Eye (tissue), 1 donor: ENCODE measurements around the gene RTF2.
"Not testable (repeated sequence)": the region's sequence is repeated elsewhere in the genome, so short reads cannot be mapped to it uniquely, and the experiment has no call there.

Source experiments
- DNase-seq: peaks from one replicate; pipeline ENCODE4 v3.0.0-alpha.2; 2015

The RTF2 gene

DNA sequence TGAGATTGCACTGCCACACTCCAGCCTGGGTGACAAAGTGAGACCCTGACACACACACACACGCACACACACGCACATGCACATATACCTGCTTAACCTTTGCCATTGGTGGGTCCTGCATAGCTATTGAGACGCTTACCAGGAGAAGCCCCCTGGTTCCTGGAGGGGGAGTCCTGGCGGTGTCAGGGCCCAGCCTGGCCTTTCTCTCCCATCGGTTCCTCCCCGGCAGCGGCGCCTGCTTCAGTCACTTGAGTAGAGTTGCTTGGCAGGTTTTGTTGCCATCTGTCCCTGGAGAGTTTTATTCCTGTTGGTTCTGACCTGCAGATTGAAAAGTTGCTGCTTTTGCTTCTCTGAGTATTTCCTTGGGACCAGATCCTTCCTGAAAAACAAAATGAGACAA is 35.5 kb downstream of the RTF2 start:
- no peak for DNase-seq

GRCh38 chr20:56504373-56505005 is 36.1 kb downstream of the RTF2 start:
- DNase-seq = no peak

DNA sequence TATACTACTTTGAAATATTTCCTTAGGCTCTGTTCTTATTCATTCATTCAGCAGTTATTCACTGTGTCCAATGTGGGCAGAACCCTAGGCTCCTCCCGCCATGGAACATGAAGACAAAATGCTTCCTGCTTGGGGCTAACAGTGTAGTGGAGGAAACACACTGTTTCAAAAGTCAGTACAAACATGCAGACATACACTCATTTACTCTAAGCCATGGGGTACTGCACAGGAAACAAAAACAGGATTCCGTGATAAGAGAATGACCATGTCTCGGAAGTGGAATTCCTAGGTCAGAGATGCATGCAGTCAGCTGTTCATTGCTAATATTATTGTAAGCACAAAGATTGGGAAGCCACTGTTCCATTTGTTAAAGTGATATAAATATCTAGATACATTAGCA is 37.7 kb downstream of the RTF2 start:
- no peak for DNase-seq

GRCh38 chr20:56511926-56512325 is 43.5 kb downstream of the RTF2 start:
- DNase-seq = no peak

GRCh38 chr20:56513161-56514150 is 45.0 kb downstream of the RTF2 start:
- peak; percentile 47 for DNase-seq

GRCh38 chr20:56516631-56517030 is 48.2 kb downstream of the RTF2 start:
- DNase-seq = no peak

- DNase-seq = no peak
Measured at GRCh38 chr20:56517211-56517610, 48.8 kb downstream of the RTF2 start.

GRCh38 chr20:56517641-56518040 is 49.2 kb downstream of the RTF2 start:
- no peak for DNase-seq

DNA sequence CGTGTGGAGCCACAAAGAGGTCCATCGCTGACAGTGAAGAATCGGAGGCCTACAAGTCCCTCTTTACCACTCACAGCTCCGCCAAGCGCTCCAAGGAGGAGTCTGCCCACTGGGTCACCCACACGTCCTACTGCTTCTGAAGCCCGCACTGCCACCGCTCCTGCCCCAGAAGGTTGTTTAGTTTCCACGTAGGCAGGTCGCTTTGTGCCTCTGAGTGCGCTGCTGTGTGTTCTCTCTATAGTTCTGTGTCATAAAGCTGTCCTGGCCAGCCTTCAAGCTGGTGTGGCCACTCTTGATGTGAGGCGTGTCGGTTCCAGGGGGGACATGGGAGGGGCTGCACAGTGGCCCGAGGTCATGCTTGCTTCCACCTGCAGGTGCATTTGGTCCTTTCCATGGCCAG is 49.7 kb downstream of the RTF2 start:
- no peak for DNase-seq

GRCh38 chr20:56518721-56519398 is 50.4 kb downstream of the RTF2 start:
- DNase-seq = no peak

- no peak for DNase-seq
Measured at GRCh38 chr20:56519551-56519950, 51.1 kb downstream of the RTF2 start.

DNA sequence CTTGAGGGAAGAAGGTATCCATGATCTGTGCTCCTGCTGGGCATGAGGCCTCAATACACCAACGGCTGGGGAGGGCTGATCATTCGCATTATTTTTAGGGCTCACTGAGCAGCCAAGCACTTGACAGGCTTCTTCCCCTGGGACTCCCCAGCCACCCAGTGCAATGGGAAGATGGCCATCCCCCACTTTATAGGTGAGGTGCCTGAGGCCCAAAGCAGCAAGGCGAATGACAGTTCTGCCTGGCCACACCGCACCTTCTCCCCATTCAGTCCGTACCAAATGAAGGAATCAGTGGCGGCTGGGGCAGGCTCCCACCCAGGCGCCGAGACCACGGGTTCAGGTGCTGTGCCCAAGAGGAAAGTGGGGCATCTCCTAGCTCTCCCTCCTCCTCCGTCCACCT is 51.8 kb downstream of the RTF2 start:
- DNase-seq = no peak

DNA sequence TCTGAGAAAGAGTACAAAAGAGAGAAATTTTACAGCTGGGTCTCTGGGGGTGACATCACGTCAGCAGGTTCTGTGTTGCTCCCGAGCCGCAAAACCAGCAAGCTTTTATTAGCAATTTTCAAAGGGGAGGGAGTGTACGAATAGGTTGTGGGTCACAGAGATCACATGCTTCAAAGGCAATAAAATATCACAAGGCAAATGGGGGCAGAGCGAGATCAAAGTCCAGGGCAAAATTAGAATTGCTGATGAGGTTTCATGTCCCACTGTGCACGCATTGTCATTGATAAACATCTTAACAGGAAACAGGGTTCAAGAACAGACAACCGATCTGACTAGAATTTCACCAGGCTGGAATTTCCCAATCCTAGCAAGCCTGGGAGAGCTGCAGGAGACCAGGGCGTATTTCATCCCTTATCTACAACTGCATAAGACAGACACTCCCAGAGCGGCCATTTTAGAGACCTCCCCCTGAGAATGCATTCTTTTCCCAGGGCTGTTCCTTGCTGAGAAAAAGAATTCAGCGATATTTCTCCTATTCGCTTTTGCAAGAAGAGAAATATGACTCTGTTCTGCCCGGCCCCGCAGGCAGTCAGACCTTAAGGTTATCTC is 52.4 kb downstream of the RTF2 start:
- not testable (repeated sequence) for DNase-seq

DNA sequence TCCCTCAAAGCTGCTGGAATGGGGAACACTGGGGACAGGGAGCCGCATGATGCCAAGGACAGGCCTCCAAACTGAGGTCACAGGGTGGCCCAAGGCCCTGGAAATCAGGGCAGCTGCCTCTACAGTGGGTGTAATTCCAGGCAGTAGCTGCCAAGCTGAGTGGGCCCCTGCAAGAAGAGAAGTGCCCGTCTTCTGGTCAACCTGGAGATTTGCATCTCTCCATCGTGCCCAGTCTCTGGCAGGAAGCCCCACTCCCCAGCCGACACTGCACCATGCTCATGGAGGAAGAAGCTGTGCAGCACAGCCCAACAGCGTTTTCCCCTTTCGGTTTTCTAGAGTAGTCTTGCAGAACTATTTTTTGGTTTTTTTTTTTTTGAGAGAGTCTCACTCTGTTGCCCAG is 53.9 kb downstream of the RTF2 start:
- DNase-seq = no peak

DNA sequence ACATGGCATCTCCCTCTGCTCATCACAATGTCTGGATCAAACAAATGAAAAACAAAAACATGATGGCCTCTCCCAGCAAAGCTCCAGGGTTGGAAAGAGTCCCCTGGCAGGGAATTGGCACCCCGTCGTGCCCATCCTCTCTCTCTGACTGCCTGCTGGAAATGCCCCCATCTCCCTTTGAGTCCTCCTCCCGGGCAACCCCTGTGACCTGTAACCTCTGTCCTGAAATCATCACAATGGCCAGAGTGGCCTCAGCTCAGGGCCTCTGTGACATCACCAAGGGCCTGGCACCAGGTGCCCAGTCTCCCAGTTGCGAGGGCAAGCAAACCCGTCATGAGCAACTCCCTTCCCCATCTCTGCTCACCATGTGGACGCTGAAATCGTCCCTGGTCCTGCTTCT is 56.0 kb downstream of the RTF2 start, which contains the start of gene FAM209A:
Gene FAM209A, plus strand, starts transcription at position 301 of the 400 bp plus-strand sequence. Its CDS starts 65 bp downstream, at position 366.
- not testable (repeated sequence) for DNase-seq

- no peak for DNase-seq
Measured at GRCh38 chr20:56527521-56527920, 59.1 kb downstream of the RTF2 start.

DNA sequence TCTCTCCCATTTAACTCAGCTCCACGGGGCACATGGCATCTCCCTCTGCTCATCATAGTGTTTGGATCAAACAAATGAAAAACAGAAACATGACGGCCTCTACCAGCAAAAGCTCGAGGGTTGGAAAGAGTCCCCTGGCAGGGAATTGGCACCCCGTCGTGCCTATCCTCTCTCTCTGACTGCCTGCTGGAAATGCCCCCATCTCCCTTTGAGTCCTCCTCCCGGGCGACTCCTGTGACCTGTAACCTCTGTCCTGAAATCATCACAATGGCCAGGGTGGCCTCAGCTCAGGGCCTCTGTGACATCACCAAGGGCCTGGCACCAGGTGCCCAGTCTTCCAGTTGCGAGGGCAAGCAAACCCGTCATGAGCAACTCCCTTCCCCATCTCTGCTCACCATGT is 64.5 kb downstream of the RTF2 start, which contains the start of gene FAM209B:
Gene FAM209B, plus strand, starts transcription at position 301 of the 400 bp plus-strand sequence. Its CDS starts 96 bp downstream, at position 397.
- not testable (repeated sequence) for DNase-seq

DNA sequence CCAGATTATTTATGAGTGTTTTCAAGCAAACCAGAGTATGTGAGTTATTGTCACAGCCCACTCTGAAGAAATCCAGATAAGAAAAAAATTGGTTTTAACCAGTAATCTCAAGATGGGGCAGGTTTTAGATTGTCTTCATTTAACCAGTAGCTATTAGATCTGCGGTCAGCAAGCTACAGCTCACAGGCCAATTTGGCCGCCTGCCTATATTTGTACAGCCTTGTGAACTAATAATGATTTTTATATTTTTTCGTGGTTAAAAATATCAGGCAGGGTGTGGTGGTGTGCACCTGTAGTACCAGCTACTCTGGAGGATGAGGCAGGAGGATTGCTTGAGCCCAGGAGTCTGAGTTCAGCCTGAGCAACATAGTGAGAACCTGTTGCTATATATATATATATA is 69.6 kb downstream of the RTF2 start:
- DNase-seq = no peak

- no peak for DNase-seq
Measured at GRCh38 chr20:56540415-56540814, 72.0 kb downstream of the RTF2 start.

GRCh38 chr20:56542489-56543030 is 74.1 kb downstream of the RTF2 start:
- no peak for DNase-seq

- no peak for DNase-seq
Measured at GRCh38 chr20:56551571-56551970, 83.1 kb downstream of the RTF2 start.

- no peak for DNase-seq
Measured at GRCh38 chr20:56552911-56553629, 84.6 kb downstream of the RTF2 start.
